Fibroblast of lung (primary cell): ENCODE data around the gene PBOV1. TPM values are rescaled to one million over a fixed set of nuclear protein-coding genes. Genes with fewer than 3 reads are reported as not detected.

ENCODE experiments used
- DNase-seq, 2 donors: peaks; one replicate each; pipeline versions ENCODE4 v3.0.0 to v3.0.0-alpha.2; 2010; ENCODE audit warnings: low read depth in 2 of 2
- H2AFZ ChIP-seq: 2 replicates; pipeline ENCODE4 v1.5.1; 2012; ENCODE audit warnings: low read length, control low read depth, inconsistent platforms
- H3K27ac ChIP-seq: 2 replicates; pipeline ENCODE4 v1.5.1; 2011; ENCODE audit warnings: low read length, control low read depth; ENCODE audit not compliant: insufficient read depth
- H3K27me3 ChIP-seq: 2 replicates; pipeline ENCODE4 v1.5.1; 2011; ENCODE audit warnings: mild to moderate bottlenecking, low read length; ENCODE audit not compliant: control insufficient read depth, insufficient read depth
- H3K36me3 ChIP-seq: 2 replicates; pipeline ENCODE4 v1.5.1; 2011; ENCODE audit warnings: low read length; ENCODE audit not compliant: control insufficient read depth, insufficient read depth
- H3K4me1 ChIP-seq: 2 replicates; pipeline ENCODE4 v1.5.1; 2011; ENCODE audit warnings: low read length; ENCODE audit not compliant: control insufficient read depth, insufficient read depth; ENCODE audit errors: extremely low read depth
- H3K4me2 ChIP-seq: 2 replicates; pipeline ENCODE4 v1.5.1; 2011; ENCODE audit warnings: low read length, control low read depth; ENCODE audit not compliant: insufficient read depth; ENCODE audit errors: extremely low read depth
- H3K4me3 ChIP-seq, 4 experiments: fragments of 200-600 bp in 1 of 4; sonication (generic) in 1 of 4; replicated peaks in 1 of 4; 2 replicates each; pipeline ENCODE4 v1.5.1; 2011 to 2016; ENCODE audit warnings: low read length in 4 of 4, low read depth in 3 of 4, mild to moderate bottlenecking in 3 of 4, control low read depth in 2 of 4, inconsistent platforms in 1 of 4, mixed read lengths in 1 of 4; ENCODE audit not compliant: insufficient read depth in 1 of 4; ENCODE audit errors: control extremely low read depth in 1 of 4
- H3K79me2 ChIP-seq: 2 replicates; pipeline ENCODE4 v1.5.1; 2012; ENCODE audit warnings: mild to moderate bottlenecking, low read length, inconsistent platforms; ENCODE audit not compliant: control insufficient read depth, insufficient read depth
- H3K9ac ChIP-seq: 2 replicates; pipeline ENCODE4 v1.5.1; 2011; ENCODE audit warnings: mild to moderate bottlenecking, low read length, control low read depth; ENCODE audit not compliant: insufficient read depth
- H3K9me3 ChIP-seq: 2 replicates; pipeline ENCODE4 v1.5.1; 2012; ENCODE audit warnings: low read depth, low read length; ENCODE audit not compliant: control insufficient read depth, insufficient read depth
- H4K20me1 ChIP-seq: 2 replicates; pipeline ENCODE4 v1.5.1; 2011; ENCODE audit warnings: low read length; ENCODE audit not compliant: control insufficient read depth, insufficient read depth; ENCODE audit errors: extremely low read depth
- EZH2 ChIP-seq: IDR thresholded peaks from 2 replicates; pipeline ENCODE4 v1.5.1; 2012; ENCODE audit warnings: low read length, control low read depth, mild to moderate bottlenecking; ENCODE audit errors: missing control alignments
- polyA plus RNA-seq, 2 donors: library from polyadenylated mRNA; depleted of rRNA in 1 of 2; stranded (reverse) in 1 of 2; unstranded in 1 of 2; fragments of >200 nt; gene quantifications; 2 replicates each; pipeline ENCODE4 v1.2.1, GENCODE V29; 2011 to 2012; ENCODE audit warnings: missing spikeins in 1 of 2
- total RNA-seq: library from RNA; depleted of rRNA; stranded (reverse); fragments of >200 nt; gene quantifications from 2 replicates; pipeline ENCODE4 v1.2.1, GENCODE V29; 2014
- TF ChIP-seq, protein P1 (sequence below), 2 donors: IDR thresholded peaks in 1 of 2; conservative IDR thresholded peaks in 1 of 2; 1 replicate in 1 of 2; 2 replicates in 1 of 2; pipeline ENCODE4 v1.5.1; 2011 to 2012; ENCODE audit warnings: low read length in 2 of 2, control low read depth in 1 of 2, inconsistent platforms in 1 of 2, low read depth in 1 of 2, mild to moderate bottlenecking in 1 of 2

The PBOV1 gene
- total and polyA plus RNA-seq, 2 donors (not counting 1 experiment from before 2014, with no cell fraction given): not detected

- no peak overlapping the region for H3K9ac ChIP-seq
- TF ChIP-seq EZH2: no peak
- TF ChIP-seq, protein P1, sequence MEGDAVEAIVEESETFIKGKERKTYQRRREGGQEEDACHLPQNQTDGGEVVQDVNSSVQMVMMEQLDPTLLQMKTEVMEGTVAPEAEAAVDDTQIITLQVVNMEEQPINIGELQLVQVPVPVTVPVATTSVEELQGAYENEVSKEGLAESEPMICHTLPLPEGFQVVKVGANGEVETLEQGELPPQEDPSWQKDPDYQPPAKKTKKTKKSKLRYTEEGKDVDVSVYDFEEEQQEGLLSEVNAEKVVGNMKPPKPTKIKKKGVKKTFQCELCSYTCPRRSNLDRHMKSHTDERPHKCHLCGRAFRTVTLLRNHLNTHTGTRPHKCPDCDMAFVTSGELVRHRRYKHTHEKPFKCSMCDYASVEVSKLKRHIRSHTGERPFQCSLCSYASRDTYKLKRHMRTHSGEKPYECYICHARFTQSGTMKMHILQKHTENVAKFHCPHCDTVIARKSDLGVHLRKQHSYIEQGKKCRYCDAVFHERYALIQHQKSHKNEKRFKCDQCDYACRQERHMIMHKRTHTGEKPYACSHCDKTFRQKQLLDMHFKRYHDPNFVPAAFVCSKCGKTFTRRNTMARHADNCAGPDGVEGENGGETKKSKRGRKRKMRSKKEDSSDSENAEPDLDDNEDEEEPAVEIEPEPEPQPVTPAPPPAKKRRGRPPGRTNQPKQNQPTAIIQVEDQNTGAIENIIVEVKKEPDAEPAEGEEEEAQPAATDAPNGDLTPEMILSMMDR (conservative IDR thresholded peaks at IDR 0.05 in 1 of 2, IDR thresholded peaks at IDR 0.05 in 1 of 2; ENCODE audit: low read depth in 1 of 2, low read length in 2 of 2): no peak
- no peaks in the 10 kb centered on the region for H3K36me3 ChIP-seq
- no peaks in the 10 kb centered on the region for H3K79me2 ChIP-seq
- no peak overlapping the region for H3K4me3 ChIP-seq
- H3K27ac ChIP-seq: no peak overlapping the region
- H2AFZ ChIP-seq: no peak overlapping the region
- H3K4me2 ChIP-seq: no peak overlapping the region
- no peaks in the 10 kb centered on the region for H3K27me3 ChIP-seq
- H3K9me3 ChIP-seq: no peaks in the 10 kb centered on the region
- no peaks in the 10 kb centered on the region for H4K20me1 ChIP-seq
- DNase-seq: no peak
- H3K4me1 ChIP-seq: no peaks in the 10 kb centered on the region
Observed at GRCh38 chr6:138196122-138196738, 22.1 kb downstream of the PBOV1 start.

DNA sequence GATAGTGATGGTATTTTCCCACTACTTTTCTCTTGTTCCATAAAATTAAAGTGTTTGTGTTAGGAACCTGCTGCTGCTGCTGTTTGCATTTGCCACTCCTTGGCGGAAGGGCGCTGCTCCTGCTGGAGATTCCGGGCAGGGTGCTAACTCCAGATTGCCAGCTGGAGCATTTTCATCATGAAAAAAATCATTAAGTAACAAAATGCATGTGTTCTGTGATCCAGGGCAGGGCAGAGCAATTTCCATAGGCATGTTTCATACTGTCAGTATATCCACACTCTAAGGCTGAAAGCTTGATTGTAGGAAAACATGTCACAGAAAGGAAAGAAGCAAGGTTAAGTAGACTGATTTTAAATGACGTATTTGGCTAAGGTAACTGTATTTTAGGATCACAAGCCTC is 24.0 kb downstream of the PBOV1 start:
- Histone ChIP-seq H3K9me3 (no peaks in the 10 kb centered on the region), H3K4me2 (no peak overlapping the region), H3K27me3 (peaks cover 4% of the 10 kb centered on the region), H3K4me1 (no peaks in the 10 kb centered on the region), H2AFZ (no peak overlapping the region), H3K4me3 (no peak overlapping the region), H4K20me1 (no peaks in the 10 kb centered on the region), H3K9ac (no peak overlapping the region), H3K79me2 (no peaks in the 10 kb centered on the region), H3K27ac (no peak overlapping the region), H3K36me3 (no peaks in the 10 kb centered on the region)
- TF ChIP-seq EZH2: no peak
- TF ChIP-seq, protein P1 (conservative IDR thresholded peaks at IDR 0.05 in 1 of 2, IDR thresholded peaks at IDR 0.05 in 1 of 2; ENCODE audit: low read depth in 1 of 2, low read length in 2 of 2): no peak
- no peak for DNase-seq

- Histone ChIP-seq H4K20me1 (no peaks in the 10 kb centered on the region), H3K9ac (no peak overlapping the region), H3K9me3 (no peaks in the 10 kb centered on the region), H3K27me3 (peaks cover 7% of the 10 kb centered on the region), H3K79me2 (no peaks in the 10 kb centered on the region), H3K36me3 (no peaks in the 10 kb centered on the region), H2AFZ (no peak overlapping the region), H3K27ac (no peak overlapping the region), H3K4me1 (no peaks in the 10 kb centered on the region), H3K4me2 (no peak overlapping the region), H3K4me3 (no peak overlapping the region)
- TF ChIP-seq, protein P1 (conservative IDR thresholded peaks at IDR 0.05 in 1 of 2, IDR thresholded peaks at IDR 0.05 in 1 of 2; ENCODE audit: low read depth in 1 of 2, low read length in 2 of 2): no peak
- TF ChIP-seq EZH2: no peak
- DNase-seq: no peak
Observed at GRCh38 chr6:138188278-138188941, 29.9 kb downstream of the PBOV1 start.
